SH-SY5Y (cell line): ENCODE data around the gene SLC45A1.

Source experiments
- GATA2 ChIP-seq: IDR thresholded peaks from 2 replicates; pipeline ENCODE4 v1.6.1; 2011; ENCODE audit warnings: mild to moderate bottlenecking, low read depth, low read length
- GATA3 ChIP-seq: IDR thresholded peaks from 2 replicates; pipeline ENCODE4 v1.6.1; 2011; ENCODE audit warnings: low read depth, mild to moderate bottlenecking, low read length, moderate library complexity

DNA sequence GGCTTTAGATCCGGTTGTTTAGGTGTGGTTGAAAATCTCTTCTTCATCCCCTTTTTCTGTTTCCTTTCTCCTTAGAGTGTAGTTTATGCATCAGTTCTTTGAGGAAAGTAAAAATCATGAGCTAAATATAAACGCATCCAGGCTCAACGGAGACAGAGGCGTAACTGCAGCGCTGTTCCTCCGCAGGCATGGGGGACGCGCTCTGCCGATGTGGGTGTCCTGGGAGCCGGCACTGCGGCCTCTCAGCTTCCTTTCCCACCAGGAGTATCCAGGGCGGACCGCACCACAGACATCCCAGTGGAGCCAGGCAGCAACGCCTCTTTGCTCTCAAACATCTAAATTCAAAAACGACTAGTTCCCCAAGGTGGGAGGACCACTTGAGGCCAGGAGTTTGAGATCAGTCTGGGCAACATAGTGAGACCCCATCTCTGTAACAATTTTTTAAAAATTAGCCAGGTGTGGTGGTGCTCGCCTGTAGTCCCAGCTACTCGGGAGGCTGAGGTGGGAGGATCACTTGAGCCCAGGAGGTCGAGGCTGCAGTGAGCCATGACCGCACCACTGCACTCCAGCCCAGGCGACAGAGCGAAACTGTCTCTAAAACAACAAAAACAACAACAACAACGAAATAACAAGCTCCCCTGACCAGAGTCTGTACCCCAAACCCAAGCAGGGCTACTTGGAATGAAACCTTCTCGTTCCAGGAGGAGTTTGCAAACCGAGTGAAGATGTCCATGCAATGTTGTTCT lies 16.4 kb downstream of the SLC45A1 start:
- TF ChIP-seq GATA2: no peak
- no peak for TF ChIP-seq GATA3
